ENCODE measurements around the gene DLX2. TPM values are rescaled to one million over a fixed set of nuclear protein-coding genes. Genes with fewer than 3 reads are reported as not detected.

Gene DLX2
- total and polyA plus RNA-seq, 2 of the 13 experiments (the other 11 are each of a cell fraction or from before 2014, with no cell fraction given) = 0.07 to 0.15 TPM

DNA sequence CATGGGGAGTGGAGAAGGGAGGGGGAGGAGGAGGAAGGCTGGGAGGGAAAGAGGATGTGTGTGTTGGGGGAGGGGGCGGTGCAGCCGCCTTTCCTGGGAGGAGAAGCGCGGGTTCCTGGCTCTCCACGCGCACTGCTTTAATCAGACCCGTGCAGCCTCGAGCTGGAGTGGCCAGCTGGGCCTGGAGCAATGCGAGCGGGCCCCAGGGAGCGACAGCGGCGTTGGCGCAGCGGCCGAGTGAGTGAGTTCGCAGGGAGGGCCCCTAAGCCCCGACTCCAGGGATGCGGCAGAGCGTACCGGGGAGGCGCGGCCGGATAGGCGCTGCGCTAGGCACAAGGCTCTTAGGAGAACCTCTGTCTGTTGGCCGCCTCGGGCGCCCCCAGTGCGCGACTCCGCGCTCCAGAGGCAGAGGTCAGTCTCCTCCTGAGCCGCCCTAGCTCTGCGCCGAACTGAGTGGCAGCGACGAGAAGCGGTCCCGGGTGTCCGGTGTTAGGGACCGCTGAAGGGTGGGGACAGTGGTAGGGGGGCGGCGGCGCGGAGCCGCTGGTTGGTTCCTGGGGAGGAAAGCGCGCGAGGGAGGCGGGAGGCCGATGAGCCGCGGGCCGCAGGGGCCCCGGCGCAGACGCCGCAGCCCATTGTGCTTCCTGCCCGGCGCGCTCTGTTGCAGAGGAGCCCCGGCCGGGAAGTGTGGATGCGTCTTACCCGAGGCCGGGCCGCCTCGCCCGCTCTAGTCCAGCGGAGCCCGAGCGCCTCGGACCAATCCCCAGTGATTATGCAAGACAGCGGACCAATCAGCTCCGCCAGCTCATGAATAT lies 17.8 kb downstream of the DLX2 start (continued):
- TF ChIP-seq AHDC1 (CRISPR knock-in tag; IDR thresholded peaks at IDR 0.05; ENCODE audit: borderline replicate concordance) (no peak), KLF13 (CRISPR knock-in tag; IDR thresholded peaks at IDR 0.05) (no peak), HOXA7 (CRISPR knock-in tag; IDR thresholded peaks at IDR 0.05) (no peak), ZNF12 (CRISPR knock-in tag; IDR thresholded peaks at IDR 0.05) (peak; percentile 5; the same call in 1 of the 2 replicates), MIER2 (CRISPR knock-in tag; IDR thresholded peaks at IDR 0.05) (no peak), ZNF274 (CRISPR knock-in tag; IDR thresholded peaks at IDR 0.05) (no peak), ZNF790 (CRISPR knock-in tag; IDR thresholded peaks at IDR 0.05; ENCODE audit: borderline replicate concordance) (peak; percentile 84; the same call in 1 of the 2 replicates), THAP8 (CRISPR knock-in tag; IDR thresholded peaks at IDR 0.05; ENCODE audit: borderline replicate concordance) (no peak), HMG20A (CRISPR knock-in tag; IDR thresholded peaks at IDR 0.05; ENCODE audit: borderline replicate concordance) (no peak), ZFP90 (CRISPR knock-in tag; IDR thresholded peaks at IDR 0.05; ENCODE audit: borderline replicate concordance) (no peak), SALL1 (CRISPR knock-in tag; IDR thresholded peaks at IDR 0.05) (peak; percentile 38; the same call in 1 of the 2 replicates), SMAD3 (CRISPR knock-in tag; IDR thresholded peaks at IDR 0.05) (no peak), RBFOX2 (IDR thresholded peaks at IDR 0.05; ENCODE audit: low read depth, low read length) (0 out of 2 replicates have a peak, but pooled peaks have one; percentile 44), NFYC (CRISPR knock-in tag; IDR thresholded peaks at IDR 0.05) (peak; percentile 81), TSC22D2 (CRISPR knock-in tag; IDR thresholded peaks at IDR 0.05; ENCODE audit: borderline replicate concordance) (no peak), MBD4 (IDR thresholded peaks at IDR 0.05; ENCODE audit: borderline replicate concordance, low read length) (no peak), ETV6 (CRISPR knock-in tag; conservative IDR thresholded peaks at IDR 0.05) (peak; percentile 56; the same call in 1 of the 2 replicates)
- TF ChIP-seq, protein P1, sequence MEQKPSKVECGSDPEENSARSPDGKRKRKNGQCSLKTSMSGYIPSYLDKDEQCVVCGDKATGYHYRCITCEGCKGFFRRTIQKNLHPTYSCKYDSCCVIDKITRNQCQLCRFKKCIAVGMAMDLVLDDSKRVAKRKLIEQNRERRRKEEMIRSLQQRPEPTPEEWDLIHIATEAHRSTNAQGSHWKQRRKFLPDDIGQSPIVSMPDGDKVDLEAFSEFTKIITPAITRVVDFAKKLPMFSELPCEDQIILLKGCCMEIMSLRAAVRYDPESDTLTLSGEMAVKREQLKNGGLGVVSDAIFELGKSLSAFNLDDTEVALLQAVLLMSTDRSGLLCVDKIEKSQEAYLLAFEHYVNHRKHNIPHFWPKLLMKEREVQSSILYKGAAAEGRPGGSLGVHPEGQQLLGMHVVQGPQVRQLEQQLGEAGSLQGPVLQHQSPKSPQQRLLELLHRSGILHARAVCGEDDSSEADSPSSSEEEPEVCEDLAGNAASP (CRISPR knock-in tag; IDR thresholded peaks at IDR 0.05; ENCODE audit: borderline replicate concordance) = no peak
- TF ChIP-seq, protein P2, sequence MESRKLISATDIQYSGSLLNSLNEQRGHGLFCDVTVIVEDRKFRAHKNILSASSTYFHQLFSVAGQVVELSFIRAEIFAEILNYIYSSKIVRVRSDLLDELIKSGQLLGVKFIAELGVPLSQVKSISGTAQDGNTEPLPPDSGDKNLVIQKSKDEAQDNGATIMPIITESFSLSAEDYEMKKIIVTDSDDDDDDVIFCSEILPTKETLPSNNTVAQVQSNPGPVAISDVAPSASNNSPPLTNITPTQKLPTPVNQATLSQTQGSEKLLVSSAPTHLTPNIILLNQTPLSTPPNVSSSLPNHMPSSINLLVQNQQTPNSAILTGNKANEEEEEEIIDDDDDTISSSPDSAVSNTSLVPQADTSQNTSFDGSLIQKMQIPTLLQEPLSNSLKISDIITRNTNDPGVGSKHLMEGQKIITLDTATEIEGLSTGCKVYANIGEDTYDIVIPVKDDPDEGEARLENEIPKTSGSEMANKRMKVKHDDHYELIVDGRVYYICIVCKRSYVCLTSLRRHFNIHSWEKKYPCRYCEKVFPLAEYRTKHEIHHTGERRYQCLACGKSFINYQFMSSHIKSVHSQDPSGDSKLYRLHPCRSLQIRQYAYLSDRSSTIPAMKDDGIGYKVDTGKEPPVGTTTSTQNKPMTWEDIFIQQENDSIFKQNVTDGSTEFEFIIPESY (CRISPR knock-in tag; IDR thresholded peaks at IDR 0.05) = no peak
